SK-N-SH treated with all-trans-retinoic acid at 6 μM for 48 hours (cell line): Measurements from ENCODE around the gene C2CD4D.

Source experiments
- ATAC-seq: fragments of 200-7000 bp; cut with Tn5 transposase; 3 replicates; pipeline ENCODE4 v1.9.1; 2020; ENCODE audit warnings: mild to moderate bottlenecking, moderate library complexity
- ARNTL ChIP-seq: fragments of 450-650 bp; formaldehyde crosslinking; IDR thresholded peaks from 2 replicates; pipeline ENCODE4 v1.5.0; 2020; ENCODE audit warnings: low read depth, mild to moderate bottlenecking, moderate library complexity, borderline replicate concordance
- CSRNP3 ChIP-seq: fragments of 250-450 bp; sonication (Bioruptor Pico); IDR thresholded peaks from 2 replicates; pipeline ENCODE4 v1.5.1; 2021; ENCODE audit warnings: mild to moderate bottlenecking, moderate library complexity
- ESRRG ChIP-seq: fragments of 250-450 bp; sonication (Bioruptor Pico); IDR thresholded peaks from 2 replicates; pipeline ENCODE4 v1.6.1; 2021; ENCODE audit warnings: mild to moderate bottlenecking
- GLIS3 ChIP-seq: fragments of 250-450 bp; sonication (Bioruptor Pico); IDR thresholded peaks from 2 replicates; pipeline ENCODE4 v1.5.0; 2020; ENCODE audit warnings: mild to moderate bottlenecking, moderate library complexity
- ISL1 ChIP-seq: fragments of 250-450 bp; sonication (Bioruptor Pico); IDR thresholded peaks from 2 replicates; pipeline ENCODE4 v2.1.2; 2022; ENCODE audit warnings: mild to moderate bottlenecking, moderate library complexity
- OSR1 ChIP-seq: fragments of 250-450 bp; sonication (Bioruptor Pico); IDR thresholded peaks from 2 replicates; pipeline ENCODE4 v1.8.0; 2022; ENCODE audit warnings: moderate library complexity, mild to moderate bottlenecking, inconsistent platforms
- PATZ1 ChIP-seq: fragments of 250-450 bp; sonication (Bioruptor Pico); IDR thresholded peaks from 2 replicates; pipeline ENCODE4 v1.8.0; 2020; ENCODE audit warnings: mild to moderate bottlenecking, moderate library complexity, borderline replicate concordance
- RARB ChIP-seq: fragments of 250-450 bp; sonication (Bioruptor Pico); IDR thresholded peaks from 2 replicates; pipeline ENCODE4 v1.8.0; 2021; ENCODE audit warnings: mild to moderate bottlenecking, moderate library complexity
- SNAI2 ChIP-seq: fragments of 250-450 bp; sonication (Bioruptor Pico); IDR thresholded peaks from 2 replicates; pipeline ENCODE4 v1.5.0; 2020; ENCODE audit warnings: mild to moderate bottlenecking, moderate library complexity
- TCF4 ChIP-seq: fragments of 250-450 bp; sonication (Bioruptor Pico); IDR thresholded peaks from 2 replicates; pipeline ENCODE4 v1.8.0; 2021; ENCODE audit warnings: mild to moderate bottlenecking, moderate library complexity, borderline replicate concordance
- TOX ChIP-seq: fragments of 250-450 bp; sonication (Bioruptor Pico); IDR thresholded peaks from 2 replicates; pipeline ENCODE4 v1.8.0; 2021; ENCODE audit warnings: mild to moderate bottlenecking, moderate library complexity, borderline replicate concordance
- TSHZ2 ChIP-seq: fragments of 250-450 bp; sonication (Bioruptor Pico); IDR thresholded peaks from 2 replicates; pipeline ENCODE4 v1.5.0; 2020; ENCODE audit warnings: mild to moderate bottlenecking, moderate library complexity
- ZC3H10 ChIP-seq: fragments of 250-450 bp; sonication (Bioruptor Pico); IDR thresholded peaks from 2 replicates; pipeline ENCODE4 v1.5.1; 2021; ENCODE audit warnings: mild to moderate bottlenecking, moderate library complexity
- ZFP30 ChIP-seq: fragments of 450-650 bp; formaldehyde crosslinking; IDR thresholded peaks from 2 replicates; pipeline ENCODE4 v1.5.0; 2022; ENCODE audit warnings: mild to moderate bottlenecking, moderate library complexity
- ZNF565 ChIP-seq: fragments of 450-650 bp; formaldehyde crosslinking; conservative IDR thresholded peaks from 2 replicates; pipeline ENCODE4 v1.5.0; 2020; ENCODE audit warnings: low read depth, mild to moderate bottlenecking, moderate library complexity
- ZNF70 ChIP-seq: fragments of 450-650 bp; formaldehyde crosslinking; IDR thresholded peaks from 2 replicates; pipeline ENCODE4 v1.5.0; 2020; ENCODE audit warnings: mild to moderate bottlenecking, moderate library complexity
- ZNF8 ChIP-seq: fragments of 450-650 bp; formaldehyde crosslinking; IDR thresholded peaks from 2 replicates; pipeline ENCODE4 v1.5.0; 2020; ENCODE audit warnings: mild to moderate bottlenecking, moderate library complexity

Gene C2CD4D

GRCh38 chr1:151853411-151853943, 13.9 kb upstream of the C2CD4D start, which contains the start of gene THEM5:
Gene THEM5 (minus strand): TSS chr1:151853712. CDS start chr1:151853565, 147 bp downstream.
- no peak for TF ChIP-seq SNAI2 (CRISPR knock-in tag)
- no peak for TF ChIP-seq ARNTL (CRISPR knock-in tag)
- ATAC-seq: no peak

- no peak for ATAC-seq
- TF ChIP-seq RARB (CRISPR knock-in tag) (no peak), CSRNP3 (CRISPR knock-in tag) (no peak), ARNTL (CRISPR knock-in tag) (no peak), PATZ1 (CRISPR knock-in tag) (no peak), ZNF70 (no peak), GLIS3 (CRISPR knock-in tag) (no peak), TSHZ2 (no peak), OSR1 (CRISPR knock-in tag) (no peak), ZFP30 (no peak), ISL1 (no peak), ZC3H10 (no peak), ZNF565 (CRISPR knock-in tag) (no peak), ZNF8 (CRISPR knock-in tag) (no peak)
Measured at GRCh38 chr1:151852733-151853132, 13.1 kb upstream of the C2CD4D start.

- no peak for ATAC-seq
Measured at GRCh38 chr1:151851886-151852285, 12.3 kb upstream of the C2CD4D start.

More at GRCh38 chr1:151851886-151852285, 12.3 kb upstream of the C2CD4D start:
- TF ChIP-seq SNAI2 (CRISPR knock-in tag) (no peak), CSRNP3 (CRISPR knock-in tag) (no peak), ESRRG (CRISPR knock-in tag) (no peak), TOX (CRISPR knock-in tag) (no peak), PATZ1 (CRISPR knock-in tag) (no peak), ZNF8 (CRISPR knock-in tag) (no peak), GLIS3 (CRISPR knock-in tag) (no peak), TCF4 (no peak), ARNTL (CRISPR knock-in tag) (no peak), ZFP30 (no peak), ZNF70 (no peak)
